Measurements from ENCODE around the gene MRPL30.
"Not testable (repeated sequence)": the region's sequence is repeated elsewhere in the genome, so short reads cannot be mapped to it uniquely, and the experiment has no call there.

Gene MRPL30

GRCh38 chr2:99180755-99181623, at the start of gene MRPL30, which contains the start of gene MITD1:
Gene MRPL30, plus strand, starts transcription at chr2:99181184. Its CDS starts 5,020 bp downstream, at chr2:99186204.
Gene MITD1, minus strand, starts transcription at chr2:99181058. Its CDS starts 77 bp downstream, at chr2:99180981.
- DNase-seq (ENCODE audit: low spot score), result peak; percentile 97

- not testable (repeated sequence) for DNase-seq (ENCODE audit: low spot score)
Measured at GRCh38 chr2:99135044-99135556, 45.9 kb upstream of the MRPL30 start.

GRCh38 chr2:99139003-99139402, 42.0 kb upstream of the MRPL30 start:
- DNase-seq (ENCODE audit: low spot score), result no peak

- DNase-seq (ENCODE audit: low spot score), result peak; percentile 52
Measured at GRCh38 chr2:99140056-99140859, 40.7 kb upstream of the MRPL30 start.

- DNase-seq (ENCODE audit: low spot score), result no peak
Measured at GRCh38 chr2:99140860-99141109, 40.2 kb upstream of the MRPL30 start.

- DNase-seq (ENCODE audit: low spot score), result peak; percentile 97
Measured at GRCh38 chr2:99141110-99142108, 39.6 kb upstream of the MRPL30 start, which contains the start of gene C2orf15. Gene C2orf15, plus strand, starts transcription at chr2:99141707. Its CDS starts 8,852 bp downstream, at chr2:99150559.

- DNase-seq (ENCODE audit: low spot score), result no peak
Measured at GRCh38 chr2:99150706-99151105, 30.3 kb upstream of the MRPL30 start.

GRCh38 chr2:99152199-99152895, 28.6 kb upstream of the MRPL30 start:
- DNase-seq (ENCODE audit: low spot score), result no peak

- peak; percentile 61 for DNase-seq (ENCODE audit: low spot score)
Measured at GRCh38 chr2:99153921-99154604, 26.9 kb upstream of the MRPL30 start.

- peak; percentile 90 for DNase-seq (ENCODE audit: low spot score)
Measured at GRCh38 chr2:99154643-99155536, 26.1 kb upstream of the MRPL30 start, which contains the start of the genes LIPT1 and TSGA10. Gene LIPT1, plus strand, starts transcription at chr2:99154967. Its CDS starts 6,991 bp downstream, at chr2:99161958. Gene TSGA10, minus strand, starts transcription at chr2:99154942. Its CDS starts 45,503 bp downstream, at chr2:99109439.

GRCh38 chr2:99156891-99157290, 24.1 kb upstream of the MRPL30 start:
- no peak for DNase-seq (ENCODE audit: low spot score)

GRCh38 chr2:99158599-99158998, 22.4 kb upstream of the MRPL30 start:
- no peak for DNase-seq (ENCODE audit: low spot score)

GRCh38 chr2:99159594-99159993, 21.4 kb upstream of the MRPL30 start:
- no peak for DNase-seq (ENCODE audit: low spot score)

- no peak for DNase-seq (ENCODE audit: low spot score)
Measured at GRCh38 chr2:99166218-99166617, 14.8 kb upstream of the MRPL30 start.

GRCh38 chr2:99169534-99169933, 11.4 kb upstream of the MRPL30 start:
- DNase-seq (ENCODE audit: low spot score), result no peak

GRCh38 chr2:99171377-99172140, 9.4 kb upstream of the MRPL30 start:
- no peak for DNase-seq (ENCODE audit: low spot score)

- DNase-seq (ENCODE audit: low spot score), result no peak
Measured at GRCh38 chr2:99181624-99182000, 628 bp downstream of the MRPL30 start.

GRCh38 chr2:99183025-99183424, 2.0 kb downstream of the MRPL30 start:
- no peak for DNase-seq (ENCODE audit: low spot score)
